Gastroesophageal sphincter (tissue), 4 donors: ENCODE data around the gene RPL29. TPM values are rescaled to one million over a fixed set of nuclear protein-coding genes. Genes with fewer than 3 reads are reported as not detected.

ENCODE experiments used
- ATAC-seq: fragments of 150-250 bp; one replicate; pipeline ENCODE4 v1.9.1; 2016; ENCODE audit warnings: mild to moderate bottlenecking, moderate library complexity
- H3K27ac ChIP-seq, 4 donors: fragments of 200-600 bp; sonication (generic) in 3 of 4; 1 replicate in 3 of 4; 2 replicates in 1 of 4; pipeline ENCODE4 v1.5.1; 2016 to 2019
- H3K27me3 ChIP-seq: fragments of 200-600 bp; sonication (generic); one replicate; pipeline ENCODE4 v1.5.1; 2019
- H3K36me3 ChIP-seq, 2 donors: fragments of 200-600 bp; sonication (generic); one replicate each; pipeline ENCODE4 v1.5.1; 2019; ENCODE audit warnings: control low read depth in 1 of 2
- H3K4me1 ChIP-seq, 3 donors: fragments of 200-600 bp; sonication (generic); 1 replicate in 2 of 3; 2 replicates in 1 of 3; pipeline ENCODE4 v1.5.1; 2016 to 2019; ENCODE audit warnings: control low read depth in 2 of 3
- H3K4me3 ChIP-seq, 2 donors: fragments of 200-600 bp; sonication (generic); one replicate each; pipeline ENCODE4 v1.5.1; 2019; ENCODE audit warnings: mild to moderate bottlenecking in 1 of 2, moderate library complexity in 1 of 2
- H3K9me3 ChIP-seq, 3 donors: fragments of 200-600 bp; sonication (generic); one replicate each; pipeline ENCODE4 v1.5.1; 2017 to 2019; ENCODE audit warnings: control low read depth in 2 of 3
- EP300 ChIP-seq: sonication (generic); formaldehyde crosslinking; IDR thresholded peaks from one replicate; pipeline ENCODE4 v1.6.1; 2017; ENCODE audit warnings: antibody characterized with exemption, mild to moderate bottlenecking
- POLR2A ChIP-seq, 2 donors: fragments of 450-650 bp; IDR thresholded peaks; one replicate each; pipeline ENCODE4 v1.6.1; 2017; ENCODE audit warnings: antibody characterized with exemption in 2 of 2, mild to moderate bottlenecking in 2 of 2, moderate library complexity in 1 of 2
- POLR2AphosphoS5 ChIP-seq: sonication (generic); formaldehyde crosslinking; IDR thresholded peaks from one replicate; pipeline ENCODE4 v1.6.1; 2017; ENCODE audit warnings: antibody characterized with exemption
- WGBS, 2 donors: methylation state at CpG; one replicate each; pipeline ENCODE4 v1.1.5; 2018; ENCODE audit warnings: low coverage in 1 of 2; 5-methylcytosine and 5-hydroxymethylcytosine counted together
- total RNA-seq, 4 donors: library from RNA; depleted of rRNA; stranded (reverse); fragments of >200 nt; gene quantifications; one replicate each; pipeline ENCODE4 v1.1.0, GENCODE V29; 2016
- TF ChIP-seq, protein P1 (sequence below), 4 experiments: fragments of 200-600 bp in 2 of 4; fragments of 450-650 bp in 2 of 4; sonication (generic) in 1 of 4; IDR thresholded peaks; one replicate each; pipeline ENCODE4 v1.5.1; 2017 to 2019; ENCODE audit warnings: antibody characterized with exemption in 4 of 4, mild to moderate bottlenecking in 2 of 4, moderate library complexity in 2 of 4

RPL29 gene
- total RNA-seq, 4 donors from 2014 or later: 775 to 1,945 (median 1,298) TPM

DNA sequence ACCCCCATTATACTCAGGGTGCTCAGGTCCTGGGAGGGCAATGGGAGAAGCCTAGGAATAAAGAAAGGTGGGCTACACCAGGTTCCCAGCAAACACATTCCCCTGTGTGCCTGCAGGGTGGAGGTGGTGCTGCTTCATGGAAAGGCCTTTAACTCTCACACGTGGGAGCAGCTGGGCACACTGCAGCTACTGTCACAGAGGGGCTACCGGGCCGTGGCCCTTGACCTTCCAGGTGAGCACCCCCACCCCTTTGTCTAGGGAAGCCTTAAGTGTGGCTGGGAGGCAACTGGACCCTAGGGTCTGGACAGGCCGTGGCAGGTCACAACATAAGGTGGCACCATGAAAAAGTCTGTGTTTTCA, 17.6 kb downstream of the RPL29 start:
- no peak overlapping the region for H3K27ac ChIP-seq
- no peaks in the 10 kb centered on the region for H3K9me3 ChIP-seq
- H3K36me3 ChIP-seq: peaks cover 0 to 12% of the 10 kb centered on the region in 2 donors
- TF ChIP-seq, protein P1, sequence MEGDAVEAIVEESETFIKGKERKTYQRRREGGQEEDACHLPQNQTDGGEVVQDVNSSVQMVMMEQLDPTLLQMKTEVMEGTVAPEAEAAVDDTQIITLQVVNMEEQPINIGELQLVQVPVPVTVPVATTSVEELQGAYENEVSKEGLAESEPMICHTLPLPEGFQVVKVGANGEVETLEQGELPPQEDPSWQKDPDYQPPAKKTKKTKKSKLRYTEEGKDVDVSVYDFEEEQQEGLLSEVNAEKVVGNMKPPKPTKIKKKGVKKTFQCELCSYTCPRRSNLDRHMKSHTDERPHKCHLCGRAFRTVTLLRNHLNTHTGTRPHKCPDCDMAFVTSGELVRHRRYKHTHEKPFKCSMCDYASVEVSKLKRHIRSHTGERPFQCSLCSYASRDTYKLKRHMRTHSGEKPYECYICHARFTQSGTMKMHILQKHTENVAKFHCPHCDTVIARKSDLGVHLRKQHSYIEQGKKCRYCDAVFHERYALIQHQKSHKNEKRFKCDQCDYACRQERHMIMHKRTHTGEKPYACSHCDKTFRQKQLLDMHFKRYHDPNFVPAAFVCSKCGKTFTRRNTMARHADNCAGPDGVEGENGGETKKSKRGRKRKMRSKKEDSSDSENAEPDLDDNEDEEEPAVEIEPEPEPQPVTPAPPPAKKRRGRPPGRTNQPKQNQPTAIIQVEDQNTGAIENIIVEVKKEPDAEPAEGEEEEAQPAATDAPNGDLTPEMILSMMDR (IDR thresholded peaks at IDR 0.05): no peak
- TF ChIP-seq POLR2A (IDR thresholded peaks at IDR 0.05) (no peak), EP300 (no peak), POLR2AphosphoS5 (no peak)
- peaks cover 0 to 53% (median 21%) of the 10 kb centered on the region in 3 donors for H3K4me1 ChIP-seq
- no peaks in the 10 kb centered on the region for H3K27me3 ChIP-seq
- WGBS, 2 donors: 80% methylated on average over 3 of the region's 4 CpGs; no CpG with 5 or more reads in 1 of the 2 donors
- ATAC-seq: no peak
- no peak overlapping the region for H3K4me3 ChIP-seq

DNA sequence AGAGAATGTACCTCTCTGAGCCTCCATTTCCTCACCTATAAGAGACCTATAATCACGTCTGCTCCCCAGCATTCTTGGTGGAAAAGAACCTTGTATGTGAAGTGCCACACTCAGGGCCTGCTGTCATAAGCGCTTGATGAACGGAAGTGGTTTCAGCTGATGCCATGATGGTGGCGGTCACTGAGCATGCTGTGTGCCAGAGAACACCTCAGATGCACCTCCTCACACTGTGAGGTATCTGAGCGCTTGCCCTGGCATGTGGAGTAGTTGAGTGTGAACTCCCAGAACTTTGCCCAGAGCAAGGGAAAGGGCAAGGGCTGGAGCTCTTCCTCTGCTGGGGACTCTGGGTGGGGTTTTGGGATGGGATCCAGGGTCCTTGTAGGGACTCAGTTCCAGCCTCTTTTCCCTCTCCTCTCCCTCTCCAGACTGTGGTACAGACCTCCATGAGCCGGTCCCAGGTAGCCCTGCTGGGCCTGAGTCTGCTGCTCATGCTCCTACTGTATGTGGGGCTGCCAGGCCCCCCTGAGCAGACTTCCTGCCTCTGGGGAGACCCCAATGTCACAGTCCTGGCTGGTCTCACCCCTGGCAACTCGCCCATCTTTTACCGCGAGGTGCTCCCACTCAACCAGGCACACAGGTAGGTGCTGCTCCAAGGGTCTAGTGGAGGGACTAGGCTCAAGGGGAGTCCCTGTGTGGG, 18.1 kb downstream of the RPL29 start:
- no peak for ATAC-seq
- H3K4me3 ChIP-seq: no peak overlapping the region
- no peaks in the 10 kb centered on the region for H3K27me3 ChIP-seq
- H3K27ac ChIP-seq: peak overlapping the region in 3 of 4 donors; percentile 24 to 96 (median 93)
- H3K4me1 ChIP-seq: peaks cover 0 to 54% (median 22%) of the 10 kb centered on the region in 3 donors
- H3K36me3 ChIP-seq: peaks cover 0 to 12% of the 10 kb centered on the region in 2 donors
- no peaks in the 10 kb centered on the region for H3K9me3 ChIP-seq
- TF ChIP-seq POLR2AphosphoS5 (no peak), POLR2A (IDR thresholded peaks at IDR 0.05) (no peak), EP300 (no peak)
- TF ChIP-seq, protein P1 (IDR thresholded peaks at IDR 0.05): no peak
- WGBS, 2 donors: 70 to 88% methylated on average over 2 to 3 of the region's 9 CpGs

DNA sequence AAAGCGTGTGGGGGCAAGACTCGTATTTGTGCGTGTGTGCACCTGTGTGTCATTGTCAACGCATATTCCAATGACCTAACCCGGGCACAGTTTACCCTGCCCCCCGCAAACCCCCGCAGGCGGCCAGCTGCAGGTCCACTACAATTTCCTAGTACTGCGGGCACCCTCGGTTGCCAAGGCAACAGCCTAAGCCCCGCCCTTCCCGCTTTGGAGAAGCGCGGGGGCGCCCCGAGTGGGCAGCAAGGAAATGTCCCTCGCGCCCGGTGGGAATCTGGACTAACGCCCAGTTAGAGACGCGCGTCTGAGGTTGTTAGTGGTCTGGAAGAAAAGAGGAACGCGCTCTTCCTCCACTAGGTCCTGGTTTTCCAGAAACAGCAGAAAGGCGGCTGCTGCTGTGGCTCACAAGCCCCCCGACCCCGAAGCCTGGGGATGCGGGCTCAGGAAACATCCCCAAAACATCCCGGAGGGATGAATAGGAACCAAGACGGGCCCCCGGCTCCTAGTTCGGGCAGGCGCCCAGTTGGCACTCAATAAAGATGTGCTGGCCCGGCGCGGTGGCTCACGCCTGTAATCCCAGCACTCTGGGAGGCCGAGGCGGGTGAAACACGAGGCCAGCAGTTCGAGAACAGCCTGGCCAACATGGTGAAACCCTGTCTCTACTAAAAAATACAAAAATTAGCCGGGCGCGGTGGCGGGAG, 19.7 kb downstream of the RPL29 start:
- Histone ChIP-seq H3K36me3 (peaks cover 0 to 17% of the 10 kb centered on the region in 2 donors), H3K27me3 (no peaks in the 10 kb centered on the region), H3K9me3 (no peaks in the 10 kb centered on the region), H3K4me3 (peak overlapping the region; percentile 44 to 68), H3K4me1 (peaks cover 0 to 43% (median 15%) of the 10 kb centered on the region in 3 donors), H3K27ac (peak overlapping the region in 3 of 4 donors; percentile 93 to 96 (median 93))
- WGBS, 2 donors: 66% methylated on average over 13 of the region's 46 CpGs; no CpG with 5 or more reads in 1 of the 2 donors
- TF ChIP-seq, protein P1 (IDR thresholded peaks at IDR 0.05): peak in 1 of 4 experiments; percentile 17
- TF ChIP-seq POLR2AphosphoS5 (peak; percentile 32), EP300 (no peak)
- peak; percentile 19 for ATAC-seq

DNA sequence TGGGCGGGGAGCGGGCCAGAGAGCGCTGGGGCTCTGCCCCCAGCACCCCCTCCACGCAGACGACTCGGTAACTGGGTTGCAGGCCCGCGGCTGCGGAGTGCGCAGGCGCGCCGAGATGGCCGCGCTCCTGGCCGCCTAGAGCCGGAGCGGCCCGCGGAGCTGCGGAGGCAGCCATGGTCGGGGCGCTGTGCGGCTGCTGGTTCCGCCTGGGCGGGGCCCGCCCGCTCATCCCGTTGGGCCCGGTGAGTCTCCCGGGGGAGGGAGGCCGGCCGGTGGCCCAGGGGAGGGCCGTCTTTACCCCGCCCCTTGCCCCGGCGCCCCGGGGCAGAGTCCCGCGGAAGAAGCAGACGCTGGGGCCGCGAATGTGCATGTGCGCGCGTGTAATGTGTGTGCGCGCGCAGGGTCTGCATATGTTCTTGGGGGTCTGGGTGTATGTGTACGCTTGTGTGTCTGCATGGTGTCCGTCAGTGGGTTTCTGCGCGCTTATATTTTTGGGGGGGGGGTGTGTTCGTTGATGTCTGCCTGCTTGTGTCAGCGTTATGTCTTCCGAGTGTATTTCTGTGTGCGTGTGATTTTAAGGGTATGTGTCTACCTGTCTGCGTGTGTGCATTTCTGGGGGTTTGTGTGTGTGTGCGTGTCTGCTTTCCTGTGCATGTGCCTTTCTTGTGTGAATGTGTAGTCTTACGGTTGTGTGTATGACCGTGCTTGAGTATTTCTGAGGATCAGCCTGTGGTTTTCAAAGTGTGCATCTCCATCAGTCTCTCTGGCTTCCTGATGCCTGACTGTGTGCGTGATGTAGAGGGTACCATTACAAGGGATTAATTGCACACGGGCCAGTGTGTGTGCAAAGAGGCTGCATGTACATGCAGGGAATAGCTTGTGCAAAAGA, 20.5 kb downstream of the RPL29 start, which contains the start of gene ABHD14A:
ABHD14A (plus strand) TSS at position 102 of the 889 bp plus-strand sequence; CDS start at position 174, 72 bp downstream.
- Histone ChIP-seq H3K27ac (peak within 1 kb of the TSS; percentile 26 to 96 (median 93)), H3K9me3 (no peaks in the 10 kb centered on the region), H3K27me3 (no peaks in the 10 kb centered on the region), H3K4me3 (peak within 1 kb of the TSS; percentile 68), H3K4me1 (peaks cover 0 to 41% (median 15%) of the 10 kb centered on the region in 3 donors), H3K36me3 (peaks cover 0 to 14% of the 10 kb centered on the region in 2 donors)
- ATAC-seq: peak; percentile 71
- no peak for TF ChIP-seq EP300
- peak; percentile 68 to 74 for TF ChIP-seq POLR2A (IDR thresholded peaks at IDR 0.05)
- TF ChIP-seq POLR2AphosphoS5: peak; percentile 12
- TF ChIP-seq, protein P1 (IDR thresholded peaks at IDR 0.05): peak in 1 of 4 experiments; percentile 27
- 0% methylated on average over 2 to 4 of the region's 63 CpGs for WGBS, 2 donors
